Panc1 (cell line): ENCODE measurements around the gene CACNA1D.

Experiments
- CTCF ChIP-seq: fragments of 450-650 bp; IDR thresholded peaks from 2 replicates; pipeline ENCODE4 v1.5.1; 2017; ENCODE audit warnings: mild to moderate bottlenecking
- POLR2AphosphoS5 ChIP-seq: IDR thresholded peaks from 2 replicates; pipeline ENCODE4 v1.6.1; 2012; ENCODE audit warnings: mild to moderate bottlenecking, low read depth, low read length, moderate library complexity
- SIN3A ChIP-seq: IDR thresholded peaks from 2 replicates; pipeline ENCODE4 v1.6.1; 2012; ENCODE audit warnings: low read depth, mild to moderate bottlenecking, low read length, moderate library complexity, borderline replicate concordance; ENCODE audit not compliant: insufficient read depth
- TCF7L2 ChIP-seq: IDR thresholded peaks from 2 replicates; pipeline ENCODE4 v1.6.1; 2011; ENCODE audit warnings: mild to moderate bottlenecking, low read depth, low read length, inconsistent platforms
- TF ChIP-seq, protein P1 (sequence below), 2 experiments: IDR thresholded peaks; 2 replicates each; pipeline ENCODE4 v1.6.1; 2011 to 2012; ENCODE audit warnings: low read depth in 2 of 2, control low read depth in 1 of 2, low read length in 1 of 2, mild to moderate bottlenecking in 1 of 2, moderate library complexity in 1 of 2; ENCODE audit not compliant: insufficient read depth in 1 of 2

DNA sequence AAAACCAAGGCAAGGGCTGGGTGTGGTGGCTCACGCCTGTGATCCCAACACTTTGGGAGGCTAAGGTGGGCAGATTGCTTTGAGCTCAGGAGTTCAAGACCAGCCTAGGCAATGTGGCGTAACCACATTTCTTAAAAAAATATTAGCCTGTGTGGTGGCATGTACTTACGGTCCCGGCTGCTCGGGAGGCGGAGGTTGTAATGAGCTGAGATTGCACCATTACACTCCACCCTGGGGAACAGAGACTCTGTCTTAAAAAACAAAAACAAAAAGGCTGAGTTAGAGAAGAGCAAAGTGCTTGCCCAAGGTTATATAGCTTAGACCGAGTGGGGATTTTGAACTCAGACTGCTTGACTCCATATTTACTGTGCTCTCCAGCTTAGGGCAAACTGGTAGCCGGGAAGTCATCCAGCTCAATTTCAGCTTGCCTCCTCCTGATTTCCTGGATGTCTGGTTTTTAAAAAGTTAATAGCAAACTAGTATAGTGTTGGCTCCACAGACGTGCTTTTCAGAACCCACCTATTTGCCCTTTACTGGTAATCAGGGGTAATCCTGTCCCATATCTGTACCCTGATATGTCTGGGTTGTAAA lies 138.9 kb downstream of the CACNA1D start:
- TF ChIP-seq SIN3A = no peak
- no peak for TF ChIP-seq CTCF
- TF ChIP-seq, protein P1, sequence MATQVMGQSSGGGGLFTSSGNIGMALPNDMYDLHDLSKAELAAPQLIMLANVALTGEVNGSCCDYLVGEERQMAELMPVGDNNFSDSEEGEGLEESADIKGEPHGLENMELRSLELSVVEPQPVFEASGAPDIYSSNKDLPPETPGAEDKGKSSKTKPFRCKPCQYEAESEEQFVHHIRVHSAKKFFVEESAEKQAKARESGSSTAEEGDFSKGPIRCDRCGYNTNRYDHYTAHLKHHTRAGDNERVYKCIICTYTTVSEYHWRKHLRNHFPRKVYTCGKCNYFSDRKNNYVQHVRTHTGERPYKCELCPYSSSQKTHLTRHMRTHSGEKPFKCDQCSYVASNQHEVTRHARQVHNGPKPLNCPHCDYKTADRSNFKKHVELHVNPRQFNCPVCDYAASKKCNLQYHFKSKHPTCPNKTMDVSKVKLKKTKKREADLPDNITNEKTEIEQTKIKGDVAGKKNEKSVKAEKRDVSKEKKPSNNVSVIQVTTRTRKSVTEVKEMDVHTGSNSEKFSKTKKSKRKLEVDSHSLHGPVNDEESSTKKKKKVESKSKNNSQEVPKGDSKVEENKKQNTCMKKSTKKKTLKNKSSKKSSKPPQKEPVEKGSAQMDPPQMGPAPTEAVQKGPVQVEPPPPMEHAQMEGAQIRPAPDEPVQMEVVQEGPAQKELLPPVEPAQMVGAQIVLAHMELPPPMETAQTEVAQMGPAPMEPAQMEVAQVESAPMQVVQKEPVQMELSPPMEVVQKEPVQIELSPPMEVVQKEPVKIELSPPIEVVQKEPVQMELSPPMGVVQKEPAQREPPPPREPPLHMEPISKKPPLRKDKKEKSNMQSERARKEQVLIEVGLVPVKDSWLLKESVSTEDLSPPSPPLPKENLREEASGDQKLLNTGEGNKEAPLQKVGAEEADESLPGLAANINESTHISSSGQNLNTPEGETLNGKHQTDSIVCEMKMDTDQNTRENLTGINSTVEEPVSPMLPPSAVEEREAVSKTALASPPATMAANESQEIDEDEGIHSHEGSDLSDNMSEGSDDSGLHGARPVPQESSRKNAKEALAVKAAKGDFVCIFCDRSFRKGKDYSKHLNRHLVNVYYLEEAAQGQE (IDR thresholded peaks at IDR 0.05; ENCODE audit: insufficient read depth in 1 of 2, low read depth in 2 of 2, low read length in 1 of 2) = no peak
- no peak for TF ChIP-seq POLR2AphosphoS5
- no peak for TF ChIP-seq TCF7L2
